ENCODE measurements around the gene OR7G2.
"Not testable (repeated sequence)": the region's sequence is repeated elsewhere in the genome, so short reads cannot be mapped to it uniquely, and the experiment has no call there.

DNA sequence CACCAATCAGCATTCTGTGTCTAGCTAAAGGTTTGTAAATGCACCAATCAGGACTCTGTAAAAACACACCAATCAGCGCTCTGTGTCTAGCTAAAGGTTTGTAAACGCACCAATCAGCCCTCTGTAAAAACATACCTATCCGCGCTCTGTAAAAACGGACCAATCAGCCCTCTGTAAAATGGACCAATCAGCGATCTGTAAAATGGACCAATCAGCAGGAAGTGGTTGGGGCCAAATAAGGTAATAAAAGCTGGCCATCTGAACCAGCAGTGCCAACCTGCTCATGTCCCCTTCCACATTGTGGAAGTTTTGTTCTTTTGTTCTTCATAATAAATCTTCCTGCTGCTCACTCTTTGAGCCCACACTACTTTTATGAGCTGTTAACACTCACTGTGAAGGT is 53.6 kb downstream of the OR7G2 start:
- TF ChIP-seq, protein P1, sequence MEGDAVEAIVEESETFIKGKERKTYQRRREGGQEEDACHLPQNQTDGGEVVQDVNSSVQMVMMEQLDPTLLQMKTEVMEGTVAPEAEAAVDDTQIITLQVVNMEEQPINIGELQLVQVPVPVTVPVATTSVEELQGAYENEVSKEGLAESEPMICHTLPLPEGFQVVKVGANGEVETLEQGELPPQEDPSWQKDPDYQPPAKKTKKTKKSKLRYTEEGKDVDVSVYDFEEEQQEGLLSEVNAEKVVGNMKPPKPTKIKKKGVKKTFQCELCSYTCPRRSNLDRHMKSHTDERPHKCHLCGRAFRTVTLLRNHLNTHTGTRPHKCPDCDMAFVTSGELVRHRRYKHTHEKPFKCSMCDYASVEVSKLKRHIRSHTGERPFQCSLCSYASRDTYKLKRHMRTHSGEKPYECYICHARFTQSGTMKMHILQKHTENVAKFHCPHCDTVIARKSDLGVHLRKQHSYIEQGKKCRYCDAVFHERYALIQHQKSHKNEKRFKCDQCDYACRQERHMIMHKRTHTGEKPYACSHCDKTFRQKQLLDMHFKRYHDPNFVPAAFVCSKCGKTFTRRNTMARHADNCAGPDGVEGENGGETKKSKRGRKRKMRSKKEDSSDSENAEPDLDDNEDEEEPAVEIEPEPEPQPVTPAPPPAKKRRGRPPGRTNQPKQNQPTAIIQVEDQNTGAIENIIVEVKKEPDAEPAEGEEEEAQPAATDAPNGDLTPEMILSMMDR (conservative IDR thresholded peaks at IDR 0.05 in 1 of 2, IDR thresholded peaks at IDR 0.05 in 1 of 2; ENCODE audit: low read depth in 1 of 2, low read length in 2 of 2), result not testable (repeated sequence)
- not testable (repeated sequence) for TF ChIP-seq EZH2 (IDR thresholded peaks at IDR 0.05; ENCODE audit: low read length, missing control alignments)
